ENCODE data around the gene IGFBP4.

The IGFBP4 gene

GRCh38 chr17:40503154-40503553 is 59.9 kb downstream of the IGFBP4 start:
- no peak for TF ChIP-seq CTCF (IDR thresholded peaks at IDR 0.05)
- no peak for DNase-seq (ENCODE audit: low spot score)
- H3K4me3 ChIP-seq, result no peak overlapping the region
- H3K27ac ChIP-seq, result no peak overlapping the region

DNA sequence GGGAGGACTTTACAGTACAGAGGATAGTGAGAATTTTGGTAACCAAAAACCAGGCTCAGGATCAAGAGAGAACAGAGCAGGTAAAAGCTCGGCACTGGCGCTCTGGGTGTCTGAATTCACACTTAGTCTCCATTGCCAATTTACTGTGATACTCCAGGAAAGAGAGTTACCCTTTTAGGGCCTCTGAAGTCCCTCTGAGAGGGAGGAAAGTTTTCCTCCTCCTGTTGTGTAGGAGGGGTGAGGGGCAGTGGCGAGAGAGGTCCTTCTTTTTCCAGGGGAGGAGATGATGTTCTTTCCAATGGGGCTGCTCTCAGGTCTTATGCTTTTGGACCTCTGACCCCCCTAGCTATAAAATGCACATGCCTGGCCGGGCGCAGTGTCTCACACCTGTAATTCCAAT is 63.5 kb downstream of the IGFBP4 start:
- no peak for TF ChIP-seq CTCF (IDR thresholded peaks at IDR 0.05)

More for the DNA sequence above, 63.5 kb downstream of the IGFBP4 start:
- no peak overlapping the region for H3K27ac ChIP-seq
- H3K4me3 ChIP-seq, result no peak overlapping the region
- DNase-seq (ENCODE audit: low spot score), result no peak

All from coronary artery (tissue), 2 donors.